DLD1 (cell line): ENCODE data around the gene TRIM44.

Source experiments
- in situ Hi-C: cut with HindIII; loops from 2 replicates; pipeline ENCODE4 v1.10.0; 2017; ENCODE audit warnings: low sequenced_read_pairs

The TRIM44 gene

DNA sequence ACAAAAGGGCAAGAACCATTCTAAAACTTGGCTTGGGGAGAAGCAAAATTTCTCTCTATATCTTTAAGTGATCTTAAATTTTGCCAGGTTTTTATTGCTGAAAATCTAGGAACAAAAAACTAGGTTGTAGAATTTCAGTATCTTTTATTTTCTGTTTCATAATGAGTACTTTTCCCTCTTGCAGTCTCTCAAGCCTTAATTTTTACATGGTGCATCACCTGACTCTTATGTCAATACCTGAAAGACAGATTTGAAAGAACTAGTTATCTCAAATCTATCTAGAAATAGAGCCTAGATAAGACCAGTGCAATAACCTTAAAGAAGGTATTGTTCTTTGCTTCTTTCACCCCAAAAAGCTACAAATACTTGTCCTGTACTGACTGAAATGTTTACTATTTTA, 122.1 kb downstream of the TRIM44 start:
- in situ Hi-C loops: no loop called here

DNA sequence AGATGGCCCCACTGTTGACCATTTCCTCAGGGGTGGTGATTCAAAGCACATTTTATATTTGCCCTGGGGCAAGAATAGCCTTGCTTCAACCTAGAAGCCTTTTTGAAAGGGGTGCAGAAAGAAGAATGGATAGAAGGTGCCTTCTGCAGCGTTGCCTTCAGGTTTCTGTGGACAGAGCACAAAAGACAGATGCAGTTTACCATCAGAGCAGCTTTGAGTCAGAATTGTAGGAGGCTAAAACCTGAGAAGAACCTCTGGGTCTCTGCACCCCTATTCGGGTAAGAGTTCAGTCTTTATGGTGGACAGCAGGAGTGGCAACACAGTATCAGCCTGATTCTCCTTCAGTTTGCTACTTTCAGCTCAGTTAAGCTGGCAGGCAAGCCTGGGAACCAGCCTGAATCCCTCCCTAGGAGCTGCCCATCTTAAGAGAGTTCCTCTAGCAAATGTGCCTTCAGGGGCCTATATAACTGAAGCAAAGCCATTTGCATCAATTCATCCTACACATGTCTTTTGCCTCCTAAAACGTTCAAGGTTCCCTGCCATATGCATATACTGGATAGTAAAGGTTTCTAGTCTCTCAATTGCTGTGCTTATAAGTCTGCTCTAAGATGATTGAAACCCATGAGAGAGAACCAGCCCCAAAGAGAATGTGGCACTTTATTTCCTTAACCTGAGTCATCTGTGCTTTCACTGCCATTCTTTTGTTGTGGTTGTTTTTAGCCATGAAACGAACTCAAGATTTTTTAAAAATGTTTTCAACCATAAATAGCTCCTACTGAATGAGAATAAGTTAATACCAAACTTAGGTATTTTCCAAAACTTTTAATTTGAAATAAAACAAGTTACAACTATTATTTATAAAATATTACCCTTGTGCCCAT, 123.0 kb downstream of the TRIM44 start:
- in situ Hi-C loops: no loop called here

DNA sequence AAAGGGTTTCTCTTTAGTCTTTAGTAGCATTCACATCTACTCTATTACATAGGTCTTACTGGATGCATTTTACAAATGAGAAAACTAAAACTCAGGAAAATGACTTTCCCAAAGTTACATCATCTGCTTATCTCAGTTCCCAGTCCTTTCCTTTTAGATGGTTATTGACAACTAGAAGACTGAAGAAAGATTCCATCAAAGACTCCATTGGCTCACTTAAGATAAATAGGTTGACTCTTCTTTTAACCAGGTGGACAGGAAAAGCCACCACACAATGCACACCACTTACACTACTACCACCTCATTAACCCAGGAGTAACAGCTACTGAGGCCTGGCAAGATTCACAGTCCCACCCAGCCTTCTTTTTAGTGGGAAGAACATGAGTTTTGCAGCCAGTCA, 123.6 kb downstream of the TRIM44 start:
- in situ Hi-C loops: no loop called here

DNA sequence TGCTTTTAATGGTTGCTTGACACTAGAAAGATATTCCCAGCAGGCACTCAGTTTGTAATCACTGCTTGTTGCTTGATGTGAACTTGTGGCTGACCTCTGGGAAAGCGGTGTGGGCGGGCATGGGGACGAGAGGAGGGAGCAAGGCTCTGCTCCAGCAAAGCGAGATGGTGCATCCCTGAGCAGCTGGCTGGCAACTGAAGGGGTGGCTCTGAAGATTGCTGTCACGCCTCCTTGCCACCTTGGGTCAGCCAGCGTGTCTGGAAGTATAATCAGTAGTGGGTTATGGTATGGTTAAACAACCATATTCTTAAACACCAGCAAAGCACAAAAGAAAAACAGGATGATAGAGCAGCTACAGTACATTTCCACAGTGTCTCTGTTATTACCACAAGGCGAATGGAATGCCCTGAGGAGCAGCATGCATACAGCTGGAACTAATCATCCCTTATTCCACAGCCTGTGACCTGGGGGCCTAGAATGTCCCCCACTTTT, 124.5 kb downstream of the TRIM44 start:
- in situ Hi-C loops: no loop called here

DNA sequence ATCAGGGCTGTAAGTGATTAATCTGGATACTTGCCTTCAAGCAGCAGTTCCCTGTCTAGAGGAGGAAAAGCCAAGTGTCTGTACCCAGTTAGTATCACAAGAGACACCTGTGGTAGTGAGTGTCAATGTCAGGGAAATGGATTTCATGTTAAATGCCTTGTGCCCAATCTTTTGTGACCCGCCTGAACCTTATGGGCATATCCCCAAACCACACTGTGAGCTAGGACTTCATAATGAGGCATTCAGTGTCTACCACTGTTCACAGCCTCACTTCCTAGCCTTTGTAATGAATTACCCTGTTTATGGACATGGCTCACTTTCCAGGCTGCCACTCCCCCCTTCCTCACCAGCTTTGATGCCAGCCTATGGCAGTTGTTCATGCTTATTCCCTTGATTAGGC, 125.1 kb downstream of the TRIM44 start:
- in situ Hi-C loops: no loop called here

DNA sequence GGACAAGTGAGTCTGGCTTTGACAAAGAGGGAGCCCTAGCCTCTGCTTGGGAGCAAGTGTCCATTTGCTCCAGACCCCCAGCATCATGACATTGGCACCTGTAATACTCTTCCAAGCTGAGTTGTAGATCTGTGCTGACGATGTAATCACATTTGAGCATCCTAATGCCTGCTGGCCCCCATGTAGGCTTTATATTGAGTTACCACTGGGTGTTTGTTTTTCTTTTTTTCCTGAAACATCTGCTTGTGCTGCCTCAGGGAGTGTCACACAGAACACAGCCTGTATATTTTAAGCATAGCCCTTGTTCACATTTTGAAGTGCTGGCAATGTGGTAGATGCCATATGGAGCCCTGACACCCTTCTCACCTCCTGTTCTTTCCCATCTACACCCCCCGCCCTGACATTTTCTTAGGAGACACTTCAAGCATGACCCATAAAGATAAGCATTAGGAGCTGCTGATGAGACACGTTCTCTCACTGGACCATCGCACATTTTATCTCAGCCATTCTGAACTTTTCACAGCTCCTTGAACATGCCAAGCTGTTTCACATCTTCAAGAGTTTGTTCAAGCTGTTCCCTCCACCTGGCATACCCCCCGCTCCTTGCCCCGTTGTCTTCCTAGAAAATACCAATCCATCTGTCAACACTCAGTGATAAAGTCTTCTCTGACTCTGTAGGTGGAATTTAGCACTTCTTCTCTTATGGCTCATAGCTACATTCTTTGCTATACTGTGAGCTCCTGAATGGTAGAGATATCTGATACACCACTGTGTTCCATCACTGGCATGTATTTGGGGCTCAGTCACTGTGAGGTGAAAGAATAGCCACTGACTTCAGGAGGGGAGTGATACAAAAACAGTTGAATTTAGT, 128.7 kb downstream of the TRIM44 start:
- in situ Hi-C loops: no loop called here

DNA sequence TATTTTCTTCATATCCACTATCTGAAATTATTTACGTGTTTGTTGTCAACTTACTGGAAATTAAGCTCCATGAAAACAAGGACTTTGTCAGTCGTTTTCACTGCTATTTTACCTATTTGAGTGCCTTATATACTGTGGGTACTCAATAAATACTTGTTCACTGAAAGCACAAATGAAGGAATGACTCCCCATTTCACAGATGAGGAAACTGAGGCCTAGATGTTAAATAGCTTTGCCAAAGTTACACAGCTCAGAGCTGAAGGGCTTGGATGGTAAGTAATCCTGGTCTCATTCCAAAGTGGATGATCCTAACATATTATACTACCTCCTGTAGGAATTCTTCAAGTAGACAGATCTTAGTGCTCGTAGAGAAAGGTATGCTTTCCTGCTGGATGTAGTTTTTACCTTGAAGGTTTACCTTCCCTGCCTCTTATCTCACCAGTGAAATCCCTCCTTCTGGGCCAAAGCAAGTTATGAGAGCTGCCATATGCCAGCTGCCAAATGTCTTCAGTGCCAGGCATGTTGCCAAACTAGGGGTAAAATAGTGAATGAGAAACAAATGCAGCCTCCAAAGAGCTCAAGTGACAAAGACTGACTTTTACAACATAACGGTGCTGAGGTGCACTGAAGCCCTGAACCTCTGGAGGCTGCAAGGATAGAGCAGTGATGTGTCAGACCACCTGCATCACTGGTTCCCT, 129.7 kb downstream of the TRIM44 start:
- in situ Hi-C loops: no loop called here

DNA sequence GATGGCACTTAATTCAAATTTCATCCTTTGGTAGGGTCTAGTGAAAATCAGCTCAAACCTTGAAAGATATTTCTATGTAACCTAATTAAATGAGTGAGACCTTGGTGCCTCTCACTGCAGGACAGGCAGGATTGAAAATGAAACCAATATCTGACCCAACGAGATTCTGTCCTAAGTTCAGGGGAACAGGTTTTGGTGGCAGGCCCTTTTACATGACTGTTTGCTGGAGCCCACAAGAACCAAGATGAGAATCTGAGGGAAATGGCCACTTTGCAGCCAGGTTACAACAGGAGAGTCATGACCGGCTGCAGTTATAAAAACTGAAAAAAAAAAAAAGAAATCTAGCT, 130.2 kb downstream of the TRIM44 start:
- in situ Hi-C loops: no loop called here

DNA sequence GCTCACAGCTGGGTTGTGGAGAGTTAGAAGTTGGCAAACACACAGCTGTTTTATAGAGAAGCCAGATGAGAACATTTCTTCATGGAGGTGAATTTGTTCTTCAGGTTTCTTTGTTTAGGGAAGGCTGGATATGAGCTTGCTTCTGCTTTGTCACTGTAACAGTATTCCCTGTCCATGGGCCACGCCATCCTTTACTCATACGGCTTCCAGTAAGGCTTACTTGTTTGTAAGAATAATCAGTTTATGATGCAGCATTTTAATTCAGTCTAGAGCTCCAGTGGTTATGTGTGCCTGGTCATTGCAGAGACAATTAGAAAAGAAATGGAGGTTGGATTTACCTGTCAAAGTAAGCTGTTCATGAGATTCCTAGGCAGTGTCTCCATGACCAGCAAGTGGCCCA, 131.8 kb downstream of the TRIM44 start:
- in situ Hi-C loops: no loop called here

DNA sequence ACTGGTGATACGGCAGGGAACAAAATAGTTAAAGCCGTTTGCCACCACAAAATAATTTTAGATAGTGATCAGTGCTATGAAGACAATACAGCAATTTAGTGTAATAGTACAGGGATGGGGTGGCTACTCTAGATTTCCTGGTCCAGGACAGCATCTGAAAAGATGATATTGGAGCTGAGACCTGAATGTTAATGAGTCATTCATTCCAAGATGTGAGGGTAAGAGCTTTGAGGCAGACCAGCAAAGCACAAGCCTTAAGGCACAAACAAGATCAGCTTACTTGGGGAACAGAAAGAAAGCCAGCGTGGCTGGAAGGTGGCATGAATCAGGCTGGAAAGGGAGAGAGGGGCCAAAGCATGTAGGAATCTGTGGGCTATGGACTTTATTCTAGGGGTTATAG, 132.3 kb downstream of the TRIM44 start:
- in situ Hi-C loops: no loop called here

DNA sequence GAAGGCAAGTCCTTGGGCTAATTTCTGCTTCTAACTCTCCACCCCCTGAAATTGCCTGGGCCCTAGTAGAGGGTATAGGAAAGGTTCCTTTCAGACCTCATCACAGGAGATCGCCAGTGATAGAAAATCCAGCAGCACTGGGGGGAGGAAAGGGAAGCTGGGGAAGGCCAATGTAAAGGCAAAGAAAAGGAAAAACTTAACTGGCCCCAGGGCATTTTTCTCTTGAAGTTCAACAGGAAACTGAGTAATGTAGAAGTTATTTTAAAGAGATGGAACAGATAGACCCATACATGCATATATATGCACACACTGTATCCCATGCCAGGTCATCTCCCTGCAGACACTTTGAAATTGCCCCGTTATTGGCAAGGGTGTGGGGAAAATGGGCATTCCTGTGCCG, 134.0 kb downstream of the TRIM44 start:
- in situ Hi-C loops: no loop called here

DNA sequence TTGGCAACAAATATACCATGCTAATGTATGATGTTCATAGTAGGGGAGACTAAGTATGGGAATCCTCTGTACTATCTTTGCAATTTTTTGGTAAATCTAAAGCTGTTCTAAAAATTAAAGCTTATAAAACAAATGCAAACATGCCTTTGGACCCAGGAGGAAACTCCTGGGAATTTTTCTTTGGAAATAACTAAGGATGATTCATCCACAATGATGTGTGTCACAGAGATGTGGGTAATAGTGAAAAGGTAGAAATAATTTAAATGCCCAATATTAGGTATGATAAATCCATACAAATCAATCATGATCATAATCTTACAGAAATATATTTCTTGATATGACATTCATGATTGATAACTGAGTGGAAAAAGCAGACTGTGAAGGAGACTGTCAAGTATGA, 135.8 kb downstream of the TRIM44 start:
- in situ Hi-C loops: no loop called here

DNA sequence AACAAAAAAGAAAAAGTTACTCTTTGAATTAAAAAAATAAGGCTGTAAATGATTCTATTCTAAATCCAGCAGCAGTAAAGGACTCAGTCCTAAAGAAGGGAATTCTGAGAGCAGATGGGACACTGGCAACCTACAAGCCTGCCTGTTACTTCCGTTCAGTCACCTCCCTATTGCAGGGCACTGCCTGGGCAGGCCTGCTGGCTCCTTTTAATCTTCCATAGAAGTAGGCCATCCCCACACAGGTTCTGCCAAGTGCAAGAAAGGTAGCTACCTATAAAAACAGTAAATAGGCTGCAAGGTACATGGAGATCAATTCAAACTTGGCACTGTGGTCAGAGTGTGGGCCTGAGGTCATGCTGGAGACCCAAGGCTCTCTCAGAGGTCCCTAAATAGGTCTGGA, 136.4 kb downstream of the TRIM44 start:
- in situ Hi-C loops: no loop called here

DNA sequence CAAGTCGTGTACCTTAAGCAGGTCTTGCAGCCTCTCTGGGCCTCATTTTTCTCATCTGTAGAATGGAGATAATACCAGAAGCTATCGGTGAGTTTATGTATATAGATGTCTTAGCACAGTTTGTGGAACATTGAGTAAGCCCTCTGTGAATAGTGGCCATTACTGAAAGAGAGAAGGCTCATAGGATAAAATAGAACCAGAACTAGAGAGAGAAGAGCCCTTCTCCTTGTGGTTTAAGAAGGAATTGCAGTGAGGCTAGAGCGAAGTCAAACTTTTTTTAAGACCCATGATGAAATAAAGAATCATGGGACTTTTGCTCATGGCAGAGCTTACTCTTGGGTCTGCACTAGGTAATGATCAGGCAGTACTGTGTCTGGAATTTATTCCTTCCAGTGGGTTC, 137.1 kb downstream of the TRIM44 start:
- in situ Hi-C loops: loop anchor here (10.0 kb wide), 1 partner anchor 175 kb away; no protein-coding TSS in a partner anchor

DNA sequence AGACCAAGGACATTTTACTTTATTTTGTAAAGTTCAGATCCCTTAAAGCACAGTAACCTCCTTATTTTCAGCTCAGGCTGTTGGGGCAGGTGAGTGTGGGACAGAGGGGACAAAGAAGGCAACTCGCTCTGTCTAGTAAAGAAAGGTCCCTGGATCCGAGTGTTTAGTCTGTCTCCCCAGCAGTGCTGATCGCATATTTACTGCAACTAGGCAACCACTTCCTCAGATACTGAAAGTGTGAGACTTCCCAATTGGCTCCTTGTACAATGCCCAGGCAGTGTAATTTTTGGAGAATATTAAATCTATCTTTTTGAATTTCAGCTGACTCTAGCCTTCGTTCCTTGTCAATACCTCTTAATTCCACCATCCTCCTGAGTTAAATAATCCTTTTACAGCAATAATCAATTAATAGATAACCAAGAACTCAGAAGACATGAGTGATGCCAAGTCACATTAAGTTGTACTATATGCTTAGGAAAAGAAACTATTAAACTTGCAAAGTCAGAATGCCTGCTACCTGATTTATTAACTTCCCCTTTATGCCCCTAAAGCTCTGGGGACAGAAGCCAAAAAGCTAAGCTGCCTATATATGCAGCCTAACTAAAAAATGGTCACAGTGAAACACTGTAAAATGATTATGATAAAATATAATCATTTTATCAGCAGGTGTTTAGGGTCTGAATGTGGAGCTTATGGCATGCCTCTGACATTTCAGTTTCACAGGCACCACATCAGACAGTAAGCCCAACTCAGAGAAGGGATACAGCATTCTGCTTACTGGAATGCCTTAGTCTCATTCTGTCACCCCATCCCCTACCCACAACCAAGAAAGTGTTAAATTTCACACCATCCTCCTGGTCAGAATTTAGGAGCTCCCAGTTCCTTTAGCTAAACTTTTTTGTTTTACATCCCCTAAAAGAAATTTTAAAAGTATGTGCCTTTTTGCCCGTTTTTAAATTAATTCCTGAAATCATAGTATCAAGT, 138.7 kb downstream of the TRIM44 start:
- in situ Hi-C loops: loop anchor here (10.0 kb wide), 1 partner anchor 176 kb away; no protein-coding TSS in a partner anchor

DNA sequence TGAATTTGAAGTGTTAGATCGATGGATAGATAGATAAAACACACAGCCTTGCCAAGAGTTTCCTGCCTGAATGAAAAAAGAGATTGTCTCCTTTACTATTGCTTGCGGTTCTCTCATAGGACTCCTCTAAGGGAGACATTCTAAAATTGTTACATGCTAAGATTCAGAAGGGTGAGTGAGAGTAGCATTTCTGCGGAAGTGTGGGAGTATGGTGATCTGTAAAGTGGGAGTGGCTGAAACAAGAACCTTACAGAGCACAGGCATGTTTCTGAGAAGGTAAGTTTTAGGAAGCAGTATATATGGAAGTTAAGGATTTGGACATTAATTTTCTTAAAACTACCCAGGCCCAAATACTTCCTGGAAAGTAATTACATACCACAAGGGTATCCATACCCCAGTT, 139.6 kb downstream of the TRIM44 start:
- in situ Hi-C loops: loop anchor here (10.0 kb wide), 1 partner anchor 177 kb away; no protein-coding TSS in a partner anchor

DNA sequence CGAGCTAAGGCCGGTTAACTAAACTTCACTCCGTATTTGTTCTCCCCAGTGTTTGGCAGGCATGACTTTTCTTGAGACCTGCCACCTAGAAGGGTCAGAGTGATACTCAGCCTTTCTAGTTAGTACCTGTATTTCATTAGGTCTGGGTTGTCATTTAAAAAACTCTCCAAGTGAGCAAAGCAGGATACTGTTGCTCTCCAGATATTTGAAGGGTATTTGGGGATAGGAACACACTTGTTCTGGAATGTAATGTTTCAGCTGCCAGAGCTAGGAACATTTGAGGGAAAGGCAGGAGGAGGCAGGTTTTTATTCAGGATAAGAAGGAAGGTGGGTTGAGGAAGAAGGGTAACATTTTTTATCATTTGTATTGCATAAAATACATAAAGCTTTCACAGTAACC, 140.1 kb downstream of the TRIM44 start:
- in situ Hi-C loops: loop anchor here (10.0 kb wide), 1 partner anchor 178 kb away; no protein-coding TSS in a partner anchor

DNA sequence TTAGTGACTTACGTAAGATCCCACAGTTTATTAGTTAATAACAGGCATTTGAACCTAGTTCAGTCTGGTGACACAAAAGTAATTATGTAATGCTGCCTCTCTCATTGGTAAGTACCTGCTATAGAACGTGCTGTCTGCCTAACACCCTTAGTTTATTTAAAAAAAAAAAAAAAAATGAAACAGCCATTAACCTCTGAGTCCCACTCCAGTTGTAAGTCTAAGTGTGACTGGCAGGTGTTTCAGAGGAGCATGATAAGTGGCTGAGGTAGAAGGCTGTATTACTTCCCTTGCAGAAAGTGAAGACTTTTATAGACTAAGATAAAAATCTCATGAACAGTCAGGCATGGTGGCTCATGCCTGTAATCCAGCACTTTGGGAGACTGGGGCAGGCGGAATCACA, 140.5 kb downstream of the TRIM44 start:
- in situ Hi-C loops: loop anchor here (10.0 kb wide), 1 partner anchor 178 kb away; no protein-coding TSS in a partner anchor

DNA sequence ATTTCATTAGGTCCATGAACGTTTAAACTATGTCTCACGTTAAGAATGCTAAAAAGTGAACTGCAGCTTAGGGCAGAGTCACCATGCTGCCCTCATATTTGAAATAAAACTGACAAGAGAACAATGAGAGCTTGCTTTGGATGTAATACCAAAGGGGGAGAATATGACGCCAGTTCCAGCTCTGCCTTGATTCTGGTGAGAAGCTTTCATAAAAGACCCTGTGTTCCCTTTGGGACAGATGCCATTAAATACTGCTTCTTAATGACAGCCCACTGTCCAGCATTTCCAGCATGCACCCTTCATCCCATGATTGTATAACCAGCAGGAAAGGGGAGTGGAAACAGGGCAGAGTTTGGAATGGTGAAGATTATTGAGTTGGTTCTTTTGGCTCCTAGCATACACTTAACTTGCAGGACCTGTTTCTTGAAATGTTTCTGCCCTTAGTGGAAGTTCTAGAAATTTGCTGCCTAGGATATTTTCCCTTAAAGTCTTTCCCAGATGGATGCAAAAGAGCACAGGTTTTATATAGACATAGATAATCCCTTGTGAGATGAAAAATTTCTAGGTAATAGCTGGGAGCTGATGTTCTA, 142.0 kb downstream of the TRIM44 start:
- in situ Hi-C loops: loop anchor here (10.0 kb wide), 1 partner anchor 180 kb away; no protein-coding TSS in a partner anchor
